Hepatocyte (in vitro differentiated cells): ENCODE results near the gene CFAP70.

Source experiments
- CTCF ChIP-seq: fragments of 200-600 bp; sonication (generic); IDR thresholded peaks from 2 replicates; pipeline ENCODE4 v1.5.1; 2016; ENCODE audit warnings: antibody characterized with exemption, mild to moderate bottlenecking; ENCODE audit not compliant: poor library complexity
- EZH2 ChIP-seq: fragments of 200-600 bp; sonication (generic); IDR thresholded peaks from 2 replicates; pipeline ENCODE4 v1.6.1; 2016; ENCODE audit warnings: antibody characterized with exemption, mild to moderate bottlenecking, borderline replicate concordance
- EZH2phosphoT487 ChIP-seq: fragments of 200-600 bp; sonication (generic); IDR thresholded peaks from one replicate; pipeline ENCODE4 v1.6.1; 2018; ENCODE audit warnings: antibody characterized with exemption, mild to moderate bottlenecking, low read depth, moderate library complexity; ENCODE audit not compliant: unreplicated experiment, severe bottlenecking

GRCh38 chr10:73364964-73365363 is 6.3 kb upstream of the CFAP70 start:
- TF ChIP-seq CTCF (no peak), EZH2 (no peak), EZH2phosphoT487 (no peak)
